Activated CD8-positive, alpha-beta memory T cell treated with anti-CD3 and anti-CD28 coated beads, Interleukin-2, amount 50 U/mL, for 4 hours (primary cell): ENCODE data around the gene SIAE.

ENCODE experiments used
- DNase-seq: peaks from one replicate; pipeline ENCODE4 v3.0.0-alpha.2; 2020

SIAE gene, protein sequence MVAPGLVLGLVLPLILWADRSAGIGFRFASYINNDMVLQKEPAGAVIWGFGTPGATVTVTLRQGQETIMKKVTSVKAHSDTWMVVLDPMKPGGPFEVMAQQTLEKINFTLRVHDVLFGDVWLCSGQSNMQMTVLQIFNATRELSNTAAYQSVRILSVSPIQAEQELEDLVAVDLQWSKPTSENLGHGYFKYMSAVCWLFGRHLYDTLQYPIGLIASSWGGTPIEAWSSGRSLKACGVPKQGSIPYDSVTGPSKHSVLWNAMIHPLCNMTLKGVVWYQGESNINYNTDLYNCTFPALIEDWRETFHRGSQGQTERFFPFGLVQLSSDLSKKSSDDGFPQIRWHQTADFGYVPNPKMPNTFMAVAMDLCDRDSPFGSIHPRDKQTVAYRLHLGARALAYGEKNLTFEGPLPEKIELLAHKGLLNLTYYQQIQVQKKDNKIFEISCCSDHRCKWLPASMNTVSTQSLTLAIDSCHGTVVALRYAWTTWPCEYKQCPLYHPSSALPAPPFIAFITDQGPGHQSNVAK

DNA sequence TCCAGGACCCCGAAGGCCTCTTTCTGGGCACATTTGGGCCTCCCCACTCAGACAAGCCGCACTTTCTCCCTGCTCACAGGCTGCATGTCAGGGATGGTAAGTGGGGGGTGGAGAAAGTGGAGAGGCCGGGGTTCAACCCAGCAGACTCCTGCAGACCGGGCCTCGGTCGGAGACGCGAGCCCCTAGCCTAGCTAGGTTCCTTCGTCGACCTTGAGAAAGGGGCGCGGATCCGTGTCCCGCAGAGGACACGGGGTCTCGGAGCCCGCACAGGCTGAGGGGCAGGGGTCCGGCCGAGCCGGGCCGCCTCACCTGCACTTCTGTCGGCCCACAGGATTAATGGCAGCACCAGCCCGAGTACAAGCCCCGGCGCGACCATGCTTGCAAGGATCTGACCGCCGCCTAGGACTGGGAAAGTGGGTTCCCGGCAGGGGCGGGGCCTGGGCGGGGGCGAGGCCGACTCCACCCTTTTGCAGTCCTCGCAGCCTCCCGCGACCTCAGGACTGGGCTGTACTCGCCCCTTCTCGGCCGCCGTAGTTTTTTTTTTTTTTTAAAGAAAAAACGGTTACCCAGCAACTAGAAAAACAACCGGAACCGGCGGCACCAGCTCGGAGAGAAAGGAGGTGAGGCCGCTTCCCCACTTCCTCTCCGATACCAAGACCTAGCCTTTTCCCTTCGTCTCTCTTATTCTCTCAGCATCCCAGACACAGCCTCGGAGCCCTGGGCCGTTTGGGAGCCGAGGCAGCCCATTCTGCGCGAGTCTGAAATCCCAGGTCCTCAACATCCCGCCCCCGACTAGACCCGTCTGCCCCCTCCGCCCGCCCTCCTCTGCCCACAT lies at the start of gene SIAE, which contains the start of gene SPA17:
SIAE (minus strand) TSS at position 407 of the 835 bp plus-strand sequence; CDS start at position 376, 31 bp downstream.
SPA17 (plus strand) TSS at position 572 of the 835 bp plus-strand sequence. CDS start 1,361 bp downstream, outside the sequence.
- peak; percentile 80 for DNase-seq

DNA sequence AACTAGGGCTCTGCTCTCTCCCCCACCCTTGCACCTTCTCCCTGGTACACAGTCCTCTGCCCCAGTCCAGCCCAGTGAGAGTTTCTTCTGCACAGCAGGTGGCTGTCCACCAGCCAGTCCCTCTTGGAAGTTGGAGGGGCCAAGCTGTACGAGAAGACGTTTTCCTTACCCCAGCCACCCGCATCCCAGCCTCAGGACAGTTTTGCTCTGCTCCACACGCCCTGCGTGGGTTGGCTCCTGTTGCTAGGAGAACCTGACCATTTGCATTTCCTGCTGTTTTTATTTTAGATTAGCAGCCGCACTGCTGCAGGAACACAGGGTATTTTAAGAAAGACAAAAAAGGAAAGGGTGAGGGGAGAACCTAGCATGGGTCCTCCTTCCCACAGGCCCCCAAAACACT lies 48.6 kb upstream of the SIAE start:
- no peak for DNase-seq

DNA sequence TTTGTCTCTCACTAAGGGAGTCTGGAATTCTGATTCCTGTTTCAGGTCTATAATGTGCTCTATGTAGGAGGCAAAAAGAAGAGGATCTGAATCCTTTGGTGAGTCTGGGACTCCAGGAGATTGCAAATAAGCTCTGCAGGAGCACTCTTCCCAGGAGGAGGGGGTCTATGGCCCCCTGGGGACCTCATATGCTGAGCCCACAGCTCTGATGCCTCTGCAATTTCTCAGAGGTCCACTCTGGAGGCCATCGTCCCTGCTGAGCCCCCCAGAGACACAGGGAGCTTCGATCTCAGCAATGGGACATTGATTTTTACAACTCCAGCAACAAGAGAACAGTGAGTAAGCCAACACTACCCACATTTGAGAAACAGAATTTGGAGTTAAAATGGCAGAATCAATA lies 46.0 kb upstream of the SIAE start:
- DNase-seq, result no peak

- no peak for DNase-seq
Measured at GRCh38 chr11:124718801-124719200, 45.3 kb upstream of the SIAE start.

DNA sequence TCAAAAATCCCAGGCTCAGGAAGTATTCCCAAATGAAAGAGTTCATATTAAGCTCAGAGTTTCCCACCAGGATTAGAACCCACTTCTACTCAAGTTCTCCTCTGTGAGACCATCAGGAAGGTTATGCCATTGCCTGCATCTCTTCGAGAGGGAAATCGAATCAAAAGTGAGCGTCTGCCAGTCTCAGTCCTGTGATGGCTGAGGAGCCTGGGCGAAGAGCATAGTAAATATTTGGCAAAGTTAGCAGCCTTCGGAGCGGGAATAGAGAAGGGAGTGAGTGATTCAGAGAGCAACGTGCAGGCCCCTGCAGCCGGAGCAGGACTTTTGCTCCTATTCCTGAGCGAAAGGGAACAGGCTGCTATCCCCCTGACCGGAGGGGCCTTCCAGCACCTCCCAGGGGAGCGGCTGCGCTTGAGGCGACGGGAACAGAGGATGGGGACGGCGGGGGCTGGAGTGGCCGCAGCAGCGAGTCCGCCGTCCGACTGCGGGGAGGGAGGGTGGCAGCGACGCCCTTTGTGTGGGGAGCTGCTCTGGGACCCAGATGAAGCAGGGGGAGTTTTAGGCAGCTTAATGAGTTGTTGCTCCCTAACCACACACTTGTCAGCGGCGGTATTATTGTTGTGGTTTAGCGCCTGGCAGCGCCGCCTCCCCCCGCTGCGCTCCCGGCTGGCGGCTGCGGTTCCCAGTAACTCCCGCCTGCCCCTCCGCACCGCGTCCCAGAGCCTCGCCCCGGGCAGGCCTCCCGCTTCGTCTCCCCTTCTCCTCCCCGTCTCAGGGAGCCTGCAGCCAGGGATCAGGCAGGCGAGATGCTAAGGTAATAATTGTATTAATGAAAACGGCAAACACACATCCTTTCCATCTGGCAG lies 44.5 kb upstream of the SIAE start:
- peak; percentile 24 for DNase-seq

DNA sequence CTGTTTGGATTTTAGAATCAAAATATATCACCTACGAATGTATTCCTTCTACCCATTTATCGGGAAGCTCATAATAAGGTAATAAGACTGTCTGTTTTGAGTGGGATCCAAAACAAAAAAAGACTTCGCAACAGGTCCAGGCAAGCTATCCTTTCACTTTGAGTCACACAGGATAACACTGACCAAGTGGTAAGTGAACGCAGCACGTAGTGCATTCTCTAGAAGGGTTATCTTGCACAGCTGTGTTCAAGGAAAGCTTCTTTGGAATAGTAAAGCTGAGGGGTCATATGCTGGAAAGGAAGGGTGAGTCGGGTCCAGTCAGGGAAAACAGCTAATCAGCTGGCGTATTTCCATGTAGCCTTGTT lies 43.9 kb upstream of the SIAE start:
- no peak for DNase-seq

DNA sequence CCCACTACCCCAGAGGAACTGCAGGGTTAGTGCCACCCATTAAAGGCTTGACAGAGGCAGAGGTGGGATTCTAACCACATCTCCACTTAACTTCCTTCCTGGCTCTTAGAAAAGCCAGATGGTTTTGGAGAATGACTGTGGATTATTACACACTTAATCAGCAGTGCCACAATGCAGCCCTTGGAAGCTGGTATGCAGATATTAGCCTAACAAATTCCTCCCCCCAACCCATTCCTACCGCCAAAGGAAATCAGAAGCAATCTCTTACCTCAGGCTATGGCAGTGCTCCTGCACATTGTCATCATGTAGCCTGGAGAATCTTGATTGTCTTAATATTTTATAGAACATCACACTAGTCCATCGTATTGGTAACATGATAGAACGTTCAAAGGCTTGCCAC lies 43.1 kb upstream of the SIAE start:
- DNase-seq, result no peak

DNA sequence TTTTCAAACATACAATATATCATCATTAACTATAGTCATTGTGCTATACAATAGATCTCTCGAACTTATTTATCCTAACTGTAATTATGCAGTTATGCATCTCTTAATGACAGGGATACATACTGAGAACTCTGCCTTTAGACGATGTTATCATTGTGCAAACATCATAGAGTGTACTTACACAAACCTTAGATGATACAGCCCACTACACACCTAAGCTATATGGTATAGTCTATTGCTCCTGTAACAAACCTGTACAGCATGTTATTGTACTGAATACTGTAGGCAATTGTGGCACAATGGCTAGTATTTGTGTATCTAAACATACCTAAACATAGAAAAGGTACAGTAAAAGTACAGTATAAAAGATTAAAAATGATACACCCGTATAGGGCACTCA lies 38.9 kb upstream of the SIAE start:
- no peak for DNase-seq

DNA sequence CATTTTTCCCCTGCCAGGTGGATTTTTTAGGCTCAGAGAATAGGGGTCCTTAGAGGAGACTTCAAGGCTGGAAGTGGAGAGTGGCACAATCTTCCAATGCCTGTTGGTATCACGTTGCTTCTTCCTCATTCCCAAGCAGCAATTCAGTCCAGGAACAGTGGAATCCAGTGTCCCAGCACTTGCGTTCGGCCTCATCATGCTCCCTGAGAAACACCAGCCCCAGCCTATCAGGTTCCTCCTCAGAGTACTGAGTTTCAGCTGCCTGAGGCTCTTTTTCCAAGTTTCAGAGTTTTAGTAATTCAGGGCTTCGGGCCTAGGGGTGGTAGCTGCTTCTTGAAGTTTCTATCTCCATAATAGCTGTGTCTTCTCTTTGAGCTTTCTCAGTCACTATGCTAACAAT lies 34.3 kb upstream of the SIAE start:
- DNase-seq, result no peak

- DNase-seq, result no peak
Measured at GRCh38 chr11:124700028-124700427, 26.5 kb upstream of the SIAE start.

- DNase-seq, result no peak
Measured at GRCh38 chr11:124699547-124699946, 26.0 kb upstream of the SIAE start.

DNA sequence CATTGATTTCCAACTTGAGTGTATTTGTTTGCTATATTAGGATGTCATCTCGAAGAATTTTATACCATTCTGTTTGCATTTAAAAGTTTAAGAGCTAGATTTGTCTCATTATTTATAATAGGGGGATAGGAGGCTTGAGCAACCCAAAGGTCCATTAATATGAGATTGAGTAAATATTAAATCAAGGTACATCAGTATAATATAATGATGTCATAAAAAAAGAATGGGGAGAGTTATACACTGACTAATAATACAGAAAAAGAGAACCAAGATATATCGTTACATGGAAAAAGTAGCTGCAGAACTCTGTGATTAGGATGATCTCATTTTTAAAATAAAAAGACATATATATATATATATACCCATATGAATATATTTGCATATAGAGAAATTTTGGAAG lies 19.6 kb upstream of the SIAE start:
- no peak for DNase-seq

- no peak for DNase-seq
Measured at GRCh38 chr11:124682443-124682842, 8.9 kb upstream of the SIAE start.

DNA sequence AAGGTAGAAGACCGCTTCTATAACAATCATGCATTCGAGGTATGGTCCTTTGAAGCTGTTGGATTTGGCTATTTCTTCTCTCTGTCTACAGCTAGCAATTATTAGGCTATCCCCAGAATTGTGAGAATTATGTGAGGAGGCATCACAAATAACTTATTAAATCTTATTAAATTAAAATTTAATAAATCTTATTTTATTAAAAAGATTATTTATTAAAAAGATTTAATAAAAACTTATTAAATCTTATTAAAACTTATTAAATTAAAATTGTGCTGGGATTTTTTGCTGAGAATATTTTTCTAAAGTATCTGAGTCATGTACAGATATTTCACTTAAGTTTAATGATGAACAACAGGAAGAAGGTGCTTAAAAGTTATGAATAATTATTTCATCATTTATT lies 7.9 kb upstream of the SIAE start:
- DNase-seq, result no peak

GRCh38 chr11:124678416-124678815 lies 4.9 kb upstream of the SIAE start:
- no peak for DNase-seq

GRCh38 chr11:124676386-124676785 lies 2.8 kb upstream of the SIAE start:
- no peak for DNase-seq

DNA sequence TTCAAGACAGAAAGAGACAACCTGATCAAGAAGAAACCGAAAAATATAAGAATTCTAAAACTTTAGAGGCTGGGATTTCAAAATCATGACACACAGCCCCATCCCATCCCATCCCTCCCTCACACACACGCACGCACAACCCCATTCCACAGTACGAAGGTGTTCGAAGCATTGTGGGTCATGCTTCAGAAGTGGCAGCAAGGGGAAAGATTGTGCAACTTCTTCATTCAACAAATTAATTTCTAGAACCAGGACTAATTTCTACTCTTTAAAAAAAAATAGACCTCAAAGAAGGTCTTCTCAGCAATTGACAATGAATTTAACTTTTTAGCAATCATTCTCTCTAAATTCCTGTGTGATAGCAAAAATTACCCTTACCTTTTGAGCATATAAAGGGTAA lies 1.0 kb upstream of the SIAE start:
- no peak for DNase-seq

GRCh38 chr11:124674168-124674517 lies 604 bp upstream of the SIAE start:
- no peak for DNase-seq

DNA sequence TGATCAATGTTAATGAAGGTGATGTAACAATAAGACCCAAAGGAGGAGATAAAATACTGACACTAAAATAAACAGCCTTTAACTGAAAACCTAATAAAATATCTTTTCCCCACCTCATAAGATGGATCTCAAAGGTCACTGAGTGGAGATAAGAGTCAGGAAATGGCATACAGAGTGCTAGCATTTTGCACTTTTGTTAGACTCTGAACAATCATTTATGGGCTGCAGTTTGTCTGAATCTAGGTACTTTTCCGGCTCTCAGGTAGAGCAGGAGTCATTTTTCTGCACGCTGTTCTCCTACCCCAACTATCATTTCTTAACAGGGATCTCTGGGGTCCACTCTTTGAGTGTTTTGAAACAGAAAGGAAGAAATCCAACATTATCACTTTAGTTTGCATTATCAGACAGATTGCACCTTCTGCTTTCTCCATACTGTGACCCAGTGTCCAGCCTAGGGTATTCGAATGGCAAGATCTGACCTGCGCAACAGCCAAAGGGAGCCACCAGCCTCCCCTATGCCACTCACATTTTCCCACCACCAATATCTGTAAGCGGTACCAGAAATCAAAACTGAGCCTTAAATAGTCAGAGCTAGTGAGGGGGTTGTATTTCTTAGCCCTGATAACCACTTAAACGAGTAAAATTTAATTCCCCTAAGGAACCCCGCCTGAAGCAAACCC lies 863 bp downstream of the SIAE start:
- no peak for DNase-seq

DNA sequence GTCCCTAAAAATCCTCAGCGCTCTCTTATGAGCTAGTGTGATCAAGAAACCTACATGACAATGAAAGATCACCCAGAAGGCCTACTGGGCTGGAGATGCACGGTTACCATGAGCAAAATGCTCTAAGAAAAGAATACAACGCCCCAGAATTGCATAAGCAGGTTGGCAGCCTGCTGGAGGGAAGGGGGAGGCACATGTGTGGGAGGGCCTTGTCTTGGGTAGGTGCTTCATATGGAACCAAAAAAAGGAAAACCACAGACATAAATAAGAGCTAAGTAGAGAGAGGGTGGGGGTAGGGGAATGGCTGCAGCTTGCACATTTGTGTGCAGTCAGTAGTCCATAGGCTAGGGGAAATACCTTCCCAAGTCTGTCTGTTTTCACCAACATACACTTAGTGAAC lies 2.8 kb downstream of the SIAE start:
- peak; percentile 31 for DNase-seq

DNA sequence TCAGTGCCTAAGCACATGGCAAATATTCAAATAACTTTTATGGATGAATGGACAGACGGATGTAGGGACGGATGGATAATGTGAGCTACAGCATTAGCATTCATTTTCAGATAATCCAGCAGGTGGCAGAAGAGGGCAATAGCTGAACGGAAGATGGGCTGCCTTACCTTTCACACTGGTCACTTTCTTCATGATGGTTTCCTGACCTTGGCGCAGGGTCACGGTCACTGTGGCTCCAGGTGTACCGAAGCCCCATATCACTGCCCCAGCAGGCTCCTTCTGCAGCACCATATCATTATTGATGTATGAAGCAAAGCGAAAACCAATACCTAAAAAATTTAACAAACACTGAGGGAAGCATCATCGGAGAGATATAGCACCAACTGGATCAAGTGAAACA lies 4.3 kb downstream of the SIAE start:
- DNase-seq, result peak; percentile 27

DNA sequence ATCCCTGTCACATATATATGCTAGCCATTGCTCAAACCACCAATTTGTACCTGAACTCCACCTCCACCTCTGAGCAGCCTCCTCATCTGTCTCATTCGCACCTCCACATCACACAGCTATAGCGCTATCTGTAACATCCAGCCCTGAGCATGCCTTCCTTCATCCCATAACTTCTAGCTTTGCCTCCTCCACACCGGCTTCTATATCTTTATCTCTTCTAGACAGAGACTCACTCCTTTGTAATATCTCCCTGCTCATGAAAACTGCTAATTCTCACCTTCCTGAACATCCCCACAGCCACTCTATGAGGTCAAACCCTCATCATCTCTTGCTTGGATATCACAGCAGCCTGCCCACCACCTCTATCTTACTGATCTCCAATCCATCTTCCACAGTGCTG lies 5.9 kb downstream of the SIAE start:
- DNase-seq, result no peak
